HCT116 (cell line): ENCODE data around the gene FHOD1.

Experiments
- CBX3 ChIP-seq: IDR thresholded peaks from 2 replicates; pipeline ENCODE4 v1.6.1; 2012; ENCODE audit warnings: low read depth
- CEBPB ChIP-seq: IDR thresholded peaks from 2 replicates; pipeline ENCODE4 v1.6.1; 2012; ENCODE audit warnings: low read depth
- EGR1 ChIP-seq: IDR thresholded peaks from 2 replicates; pipeline ENCODE4 v1.6.1; 2012; ENCODE audit warnings: low read depth
- ELF1 ChIP-seq: IDR thresholded peaks from 2 replicates; pipeline ENCODE4 v1.6.1; 2012; ENCODE audit warnings: low read depth, borderline replicate concordance
- EZH2 ChIP-seq: fragments of 200-600 bp; sonication (generic); IDR thresholded peaks from 2 replicates; pipeline ENCODE4 v1.6.1; 2017; ENCODE audit warnings: antibody characterized with exemption, mixed run types
- EZH2phosphoT487 ChIP-seq: fragments of 200-600 bp; IDR thresholded peaks from 2 replicates; pipeline ENCODE4 v1.6.1; 2018; ENCODE audit warnings: antibody characterized with exemption, borderline replicate concordance
- FOSL1 ChIP-seq: IDR thresholded peaks from 2 replicates; pipeline ENCODE4 v1.6.1; 2012; ENCODE audit warnings: low read depth
- MAX ChIP-seq: IDR thresholded peaks from 2 replicates; pipeline ENCODE4 v1.6.1; 2012
- POLR2A ChIP-seq: IDR thresholded peaks from 2 replicates; pipeline ENCODE4 v1.7.0; 2011; ENCODE audit warnings: borderline replicate concordance; ENCODE audit not compliant: insufficient read depth, insufficient read length; ENCODE audit errors: extremely low read depth
- POLR2AphosphoS5 ChIP-seq: IDR thresholded peaks from 2 replicates; pipeline ENCODE4 v1.6.1; 2011; ENCODE audit warnings: mild to moderate bottlenecking, low read depth, low read length, moderate library complexity
- SP1 ChIP-seq: IDR thresholded peaks from 2 replicates; pipeline ENCODE4 v1.6.1; 2012; ENCODE audit warnings: low read depth
- YY1 ChIP-seq: IDR thresholded peaks from 2 replicates; pipeline ENCODE4 v1.6.1; 2011; ENCODE audit warnings: low read length, low read depth, moderate library complexity, mild to moderate bottlenecking; ENCODE audit not compliant: insufficient replicate concordance; ENCODE audit errors: extremely low read depth
- TF ChIP-seq, protein P1 (sequence below), 3 experiments: fragments of 200-600 bp in 1 of 3; sonication (generic) in 1 of 3; IDR thresholded peaks in 2 of 3; conservative IDR thresholded peaks in 1 of 3; 2 replicates each; pipeline ENCODE4 v1.5.1; 2012 to 2017; ENCODE audit warnings: low read depth in 2 of 3, low read length in 2 of 3, antibody characterized with exemption in 1 of 3, borderline replicate concordance in 1 of 3, control low read depth in 1 of 3, mild to moderate bottlenecking in 1 of 3, mixed read lengths in 1 of 3, mixed run types in 1 of 3, moderate library complexity in 1 of 3; ENCODE audit not compliant: insufficient read depth in 1 of 3

DNA sequence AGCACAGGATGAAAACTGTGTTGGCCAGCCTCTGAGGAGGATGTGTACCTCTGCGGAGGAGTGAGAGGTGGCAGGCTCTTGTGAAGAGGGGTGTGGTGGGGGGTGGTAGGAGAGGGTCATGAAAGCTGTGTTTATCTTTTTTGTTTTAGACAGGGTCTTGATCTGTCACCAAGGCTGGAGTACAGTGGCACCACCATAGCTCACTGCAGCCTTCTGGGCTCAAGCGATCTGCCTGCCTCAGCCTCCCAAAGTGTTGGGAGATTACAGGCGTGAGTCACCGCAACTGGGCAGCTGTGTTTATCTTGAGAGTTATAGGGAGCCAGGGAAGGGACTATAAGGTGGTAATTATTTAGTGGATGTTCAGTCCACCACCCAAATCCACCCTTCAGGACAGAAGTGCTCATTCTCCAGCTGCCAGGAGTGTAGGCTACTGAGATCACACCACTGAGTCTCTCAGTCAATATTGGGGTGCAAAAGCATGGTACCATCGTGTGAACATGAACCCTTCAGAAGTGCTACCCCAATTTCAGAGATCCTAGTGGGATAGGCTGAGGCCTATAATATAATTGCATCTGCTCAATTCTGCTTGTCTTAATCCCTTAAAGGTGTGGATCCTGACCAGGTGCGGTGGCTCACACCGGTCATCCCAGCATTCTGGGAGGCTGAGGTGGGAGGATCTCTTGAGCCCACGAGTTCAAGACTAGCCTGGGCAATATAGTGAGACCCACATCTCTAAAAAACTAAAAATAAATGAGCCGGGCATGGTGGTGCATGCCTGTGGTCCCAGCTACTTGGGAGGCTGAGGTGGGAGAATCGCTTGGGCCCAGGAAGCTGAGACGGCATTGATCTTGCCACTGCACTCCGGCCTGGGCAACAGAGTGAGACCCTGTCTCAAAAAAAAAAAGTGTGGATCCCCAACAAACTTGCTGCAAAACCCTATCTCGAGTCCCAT is 56.6 kb downstream of the FHOD1 start:
- TF ChIP-seq EZH2phosphoT487 = no peak
- TF ChIP-seq CBX3 = no peak
- TF ChIP-seq YY1 = no peak
- no peak for TF ChIP-seq ELF1
- TF ChIP-seq FOSL1 = no peak
- TF ChIP-seq SP1 = no peak
- TF ChIP-seq MAX = no peak
- TF ChIP-seq POLR2A = no peak
- TF ChIP-seq, protein P1, sequence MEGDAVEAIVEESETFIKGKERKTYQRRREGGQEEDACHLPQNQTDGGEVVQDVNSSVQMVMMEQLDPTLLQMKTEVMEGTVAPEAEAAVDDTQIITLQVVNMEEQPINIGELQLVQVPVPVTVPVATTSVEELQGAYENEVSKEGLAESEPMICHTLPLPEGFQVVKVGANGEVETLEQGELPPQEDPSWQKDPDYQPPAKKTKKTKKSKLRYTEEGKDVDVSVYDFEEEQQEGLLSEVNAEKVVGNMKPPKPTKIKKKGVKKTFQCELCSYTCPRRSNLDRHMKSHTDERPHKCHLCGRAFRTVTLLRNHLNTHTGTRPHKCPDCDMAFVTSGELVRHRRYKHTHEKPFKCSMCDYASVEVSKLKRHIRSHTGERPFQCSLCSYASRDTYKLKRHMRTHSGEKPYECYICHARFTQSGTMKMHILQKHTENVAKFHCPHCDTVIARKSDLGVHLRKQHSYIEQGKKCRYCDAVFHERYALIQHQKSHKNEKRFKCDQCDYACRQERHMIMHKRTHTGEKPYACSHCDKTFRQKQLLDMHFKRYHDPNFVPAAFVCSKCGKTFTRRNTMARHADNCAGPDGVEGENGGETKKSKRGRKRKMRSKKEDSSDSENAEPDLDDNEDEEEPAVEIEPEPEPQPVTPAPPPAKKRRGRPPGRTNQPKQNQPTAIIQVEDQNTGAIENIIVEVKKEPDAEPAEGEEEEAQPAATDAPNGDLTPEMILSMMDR (IDR thresholded peaks at IDR 0.05 in 2 of 3, conservative IDR thresholded peaks at IDR 0.05 in 1 of 3; ENCODE audit: borderline replicate concordance in 1 of 3, insufficient read depth in 1 of 3, low read depth in 2 of 3, low read length in 2 of 3) = no peak
- no peak for TF ChIP-seq POLR2AphosphoS5
- no peak for TF ChIP-seq CEBPB
- no peak for TF ChIP-seq EZH2
- TF ChIP-seq EGR1 = no peak
